Measurements from ENCODE around the gene RER1. TPM values are rescaled to one million over a fixed set of nuclear protein-coding genes. Genes with fewer than 3 reads are reported as not detected.
A peak's percentile ranks its signal among the peaks of the same experiment; 100 is the strongest.

Gene RER1
- total RNA-seq, 1 experiment from 2014 or later = 155 TPM

GRCh38 chr1:2449636-2450454 is 58.2 kb downstream of the RER1 start:
- POLR2A ChIA-PET = no interaction called here
- Histone ChIP-seq H3K36me3 (ENCODE audit: control insufficient read depth in 1 of 2, insufficient read depth in 2 of 2, low read length in 2 of 2) (no peaks in the 10 kb centered on the region), H2AFZ (ENCODE audit: low read depth, low read length, poor library complexity, severe bottlenecking) (no peak overlapping the region), H3K4me1 (ENCODE audit: control insufficient read depth in 1 of 2, insufficient read depth in 2 of 2, low read length in 2 of 2) (peaks cover 0 to 17% of the 10 kb centered on the region in 2 experiments; a peak in 2 of 4 replicates), H3K9ac (ENCODE audit: low read length) (no peak overlapping the region), H3K9me2 (ENCODE audit: insufficient read depth) (no peaks in the 10 kb centered on the region), H3K4me2 (ENCODE audit: low read length) (no peak overlapping the region), H3K27me3 (ENCODE audit: insufficient read depth, low read length) (no peaks in the 10 kb centered on the region), H3K4me3 (replicated peaks in 1 of 2; ENCODE audit: low read depth in 1 of 2, low read length in 2 of 2) (no peak overlapping the region), H3K27ac (ENCODE audit: low read depth, low read length) (no peak overlapping the region), H4K20me1 (ENCODE audit: insufficient read depth) (no peaks in the 10 kb centered on the region), H3K9me3 (ENCODE audit: control insufficient read depth in 1 of 2, insufficient read depth in 1 of 2, low read depth in 1 of 2, low read length in 2 of 2) (no peaks in the 10 kb centered on the region), H3K79me2 (ENCODE audit: insufficient read depth, low read length) (no peaks in the 10 kb centered on the region)
- TF ChIP-seq JUND (IDR thresholded peaks at IDR 0.05) (no peak), CEBPB (IDR thresholded peaks at IDR 0.05; ENCODE audit: low read depth) (no peak)
- intact Hi-C loops (cut with micrococcal nuclease) = no loop called here
- RAD21 ChIA-PET (ENCODE audit: low non-redundant PET in 1 of 2, low total read pairs in 2 of 2, uncharacterized antibody in 2 of 2, unreplicated experiment in 2 of 2) = no interaction called here
- no TSS peak for BruUV-seq (replicated peaks)
- ATAC-seq (no peak), DNase-seq (ENCODE audit: low read depth, low spot score) (no peak)
- CTCF ChIA-PET = no interaction called here

- POLR2A ChIA-PET = no interaction called here
- H3K4me1 ChIP-seq (ENCODE audit: control insufficient read depth in 1 of 2, insufficient read depth in 2 of 2, low read length in 2 of 2) = peaks cover 0 to 17% of the 10 kb centered on the region in 2 experiments; a peak in 2 of 4 replicates
Observed at GRCh38 chr1:2451741-2452140, 60.1 kb downstream of the RER1 start.

More at GRCh38 chr1:2451741-2452140, 60.1 kb downstream of the RER1 start:
- RAD21 ChIA-PET (ENCODE audit: low non-redundant PET in 1 of 2, low total read pairs in 2 of 2, uncharacterized antibody in 2 of 2, unreplicated experiment in 2 of 2) = no interaction called here
- H3K4me3 ChIP-seq (replicated peaks in 1 of 2; ENCODE audit: low read depth in 1 of 2, low read length in 2 of 2) = no peak overlapping the region
- H3K4me2 ChIP-seq (ENCODE audit: low read length) = peak overlapping the region; percentile 35; the same call in 1 of the 2 replicates
- no peaks in the 10 kb centered on the region for H4K20me1 ChIP-seq (ENCODE audit: insufficient read depth)
- CTCF ChIA-PET = no interaction called here
- H3K9me2 ChIP-seq (ENCODE audit: insufficient read depth) = no peaks in the 10 kb centered on the region
- H3K9ac ChIP-seq (ENCODE audit: low read length) = no peak overlapping the region
- no peaks in the 10 kb centered on the region for H3K36me3 ChIP-seq (ENCODE audit: control insufficient read depth in 1 of 2, insufficient read depth in 2 of 2, low read length in 2 of 2)
- intact Hi-C loops (cut with micrococcal nuclease) = loop anchor here (1.0 kb wide), 1 partner anchor 43 kb away; no protein-coding TSS in a partner anchor
- H3K27me3 ChIP-seq (ENCODE audit: insufficient read depth, low read length) = no peaks in the 10 kb centered on the region
- H3K27ac ChIP-seq (ENCODE audit: low read depth, low read length) = no peak overlapping the region
- no peaks in the 10 kb centered on the region for H3K9me3 ChIP-seq (ENCODE audit: control insufficient read depth in 1 of 2, insufficient read depth in 1 of 2, low read depth in 1 of 2, low read length in 2 of 2)
- DNase-seq (ENCODE audit: low read depth, low spot score) (no peak), ATAC-seq (peak; percentile 50)
- H2AFZ ChIP-seq (ENCODE audit: low read depth, low read length, poor library complexity, severe bottlenecking) = no peak overlapping the region
- BruUV-seq (replicated peaks) = no TSS peak
- H3K79me2 ChIP-seq (ENCODE audit: insufficient read depth, low read length) = no peaks in the 10 kb centered on the region
- TF ChIP-seq SP1 (IDR thresholded peaks at IDR 0.05; ENCODE audit: low read depth) = no peak
- TF ChIP-seq ZFX (IDR thresholded peaks at IDR 0.05) = no peak
- TF ChIP-seq SRF (IDR thresholded peaks at IDR 0.05; ENCODE audit: low read depth) = no peak
- no peak for TF ChIP-seq JUND (IDR thresholded peaks at IDR 0.05)
- no peak for TF ChIP-seq EGR1 (IDR thresholded peaks at IDR 0.05; ENCODE audit: low read depth)
- no peak for TF ChIP-seq CBX3 (IDR thresholded peaks at IDR 0.05; ENCODE audit: low read depth)
- TF ChIP-seq CEBPB (IDR thresholded peaks at IDR 0.05; ENCODE audit: low read depth) = no peak
- no peak for TF ChIP-seq EZH2phosphoT487 (IDR thresholded peaks at IDR 0.05; ENCODE audit: borderline replicate concordance)
- no peak for TF ChIP-seq POLR2A (IDR thresholded peaks at IDR 0.05; ENCODE audit: borderline replicate concordance, extremely low read depth, insufficient read depth, insufficient read length)
- no peak for TF ChIP-seq SIN3A (IDR thresholded peaks at IDR 0.05; ENCODE audit: low read depth)
- TF ChIP-seq TCF7L2 (IDR thresholded peaks at IDR 0.05; ENCODE audit: borderline replicate concordance, extremely low read depth, insufficient read depth, insufficient read length) = no peak
- TF ChIP-seq RAD21 (IDR thresholded peaks at IDR 0.05; ENCODE audit: low read depth) = no peak
- TF ChIP-seq, protein P1, sequence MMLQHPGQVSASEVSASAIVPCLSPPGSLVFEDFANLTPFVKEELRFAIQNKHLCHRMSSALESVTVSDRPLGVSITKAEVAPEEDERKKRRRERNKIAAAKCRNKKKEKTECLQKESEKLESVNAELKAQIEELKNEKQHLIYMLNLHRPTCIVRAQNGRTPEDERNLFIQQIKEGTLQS (IDR thresholded peaks at IDR 0.05) = no peak
